Stimulated activated CD4-positive, alpha-beta T cell treated with anti-CD3 and anti-CD28 coated beads, Interleukin-15, amount 100 ng/mL, for 1 hour (primary cell): ENCODE results near the gene TRIM58.

Experiments
- DNase-seq, 2 donors: peaks; one replicate each; pipeline ENCODE4 v3.0.0-alpha.2; 2020; ENCODE audit warnings: low read depth in 1 of 2, low spot score in 1 of 2

TRIM58 gene

DNA sequence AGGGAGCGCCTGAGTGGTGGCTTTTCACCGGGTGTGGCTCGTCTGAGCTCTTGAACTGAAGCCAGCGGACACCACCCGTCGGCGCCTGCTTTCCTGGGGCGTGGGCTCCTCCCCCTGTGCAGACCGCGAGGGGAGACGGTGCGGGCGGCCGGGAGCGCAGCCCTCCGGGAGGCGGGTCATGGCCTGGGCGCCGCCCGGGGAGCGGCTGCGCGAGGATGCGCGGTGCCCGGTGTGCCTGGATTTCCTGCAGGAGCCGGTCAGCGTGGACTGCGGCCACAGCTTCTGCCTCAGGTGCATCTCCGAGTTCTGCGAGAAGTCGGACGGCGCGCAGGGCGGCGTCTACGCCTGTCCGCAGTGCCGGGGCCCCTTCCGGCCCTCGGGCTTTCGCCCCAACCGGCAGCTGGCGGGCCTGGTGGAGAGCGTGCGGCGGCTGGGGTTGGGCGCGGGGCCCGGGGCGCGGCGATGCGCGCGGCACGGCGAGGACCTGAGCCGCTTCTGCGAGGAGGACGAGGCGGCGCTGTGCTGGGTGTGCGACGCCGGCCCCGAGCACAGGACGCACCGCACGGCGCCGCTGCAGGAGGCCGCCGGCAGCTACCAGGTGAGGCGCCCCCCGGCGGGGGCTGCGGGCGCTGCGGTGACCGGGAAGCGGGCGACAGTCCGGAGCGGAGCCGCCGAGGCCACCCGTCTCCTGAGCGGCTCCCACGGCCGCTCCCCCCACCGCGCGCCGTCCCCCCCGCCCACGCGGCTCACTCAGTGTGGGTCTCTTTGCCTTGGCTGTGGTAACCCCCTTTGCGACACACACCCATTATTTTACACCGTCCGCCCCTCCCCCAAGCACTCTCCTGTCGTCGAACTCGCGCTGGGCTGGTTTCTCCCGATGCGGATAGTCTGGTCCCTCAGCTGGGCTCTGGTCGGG, at the start of gene TRIM58:
Gene TRIM58, plus strand, starts transcription at position 119 of the 916 bp plus-strand sequence. Its CDS starts 60 bp downstream, at position 179.
- DNase-seq = no peak

- no peak for DNase-seq
Observed at GRCh38 chr1:247812637-247813036, 44.4 kb upstream of the TRIM58 start.

GRCh38 chr1:247822060-247822459, 34.9 kb upstream of the TRIM58 start:
- DNase-seq = no peak

- DNase-seq = no peak
Observed at GRCh38 chr1:247824023-247824422, 33.0 kb upstream of the TRIM58 start, which contains the start of gene OR14A16. Gene OR14A16 (minus strand): TSS chr1:247824119. CDS start chr1:247815729, 8,390 bp downstream.

DNA sequence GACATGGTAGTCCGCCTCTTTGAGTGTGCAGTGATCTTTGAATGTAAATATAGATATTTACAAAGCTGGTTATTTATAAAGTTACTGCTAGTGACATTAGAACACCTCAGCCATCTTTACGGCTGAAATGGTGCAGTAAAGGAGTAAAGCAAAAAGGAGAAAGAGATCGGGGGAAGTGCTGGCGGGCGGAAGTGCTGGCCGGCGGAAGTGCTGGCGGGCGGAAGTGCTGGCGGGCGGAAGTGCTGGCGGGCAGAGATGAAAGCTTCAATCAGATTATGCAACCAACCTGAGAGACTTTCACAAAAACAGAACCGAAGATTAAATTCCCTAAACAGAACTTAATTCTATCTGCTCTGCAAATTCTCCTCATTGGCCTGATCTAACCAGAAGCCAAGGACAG, 31.6 kb upstream of the TRIM58 start:
- DNase-seq = no peak

- DNase-seq = no peak
Observed at GRCh38 chr1:247829656-247830055, 27.3 kb upstream of the TRIM58 start.

DNA sequence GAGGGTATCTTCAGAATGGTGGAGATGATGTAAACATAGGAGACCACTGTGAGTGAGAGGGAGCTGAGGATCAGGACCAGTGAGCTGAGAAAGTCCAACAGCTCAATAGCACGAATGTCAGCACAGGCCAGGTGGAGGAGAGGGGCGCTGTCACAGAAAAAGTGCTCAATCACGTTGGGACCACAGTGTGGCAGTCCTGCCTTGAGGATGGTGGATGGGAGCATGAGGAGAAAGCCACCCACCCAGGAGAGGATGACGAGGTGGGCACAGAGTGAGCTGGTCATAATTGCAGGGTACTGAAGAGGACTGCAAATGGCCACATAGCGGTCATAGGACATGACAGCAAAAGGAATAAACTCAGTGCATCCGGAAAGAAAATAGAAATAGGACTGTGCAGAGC, 23.4 kb upstream of the TRIM58 start:
- DNase-seq = no peak

DNA sequence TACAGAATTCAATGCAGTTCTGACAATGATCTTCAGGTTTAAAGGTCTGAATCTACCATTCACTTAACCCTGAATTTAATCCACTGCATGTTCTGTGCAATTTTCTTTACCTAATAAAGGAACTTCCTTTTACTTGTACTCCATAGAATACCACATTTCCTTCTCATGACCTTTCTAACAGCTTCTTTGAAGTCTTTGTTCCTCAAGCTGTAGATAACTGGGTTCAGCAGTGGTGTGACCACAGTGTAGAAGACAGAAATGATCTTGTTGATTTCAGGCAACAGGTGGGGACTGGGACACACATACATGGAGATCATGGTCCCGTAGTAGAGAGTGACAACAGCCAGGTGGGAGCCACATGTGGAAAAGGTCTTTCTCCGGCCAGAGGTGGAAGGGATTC, 16.2 kb upstream of the TRIM58 start:
- no peak for DNase-seq

- DNase-seq = no peak
Observed at GRCh38 chr1:247841796-247842195, 15.2 kb upstream of the TRIM58 start, which contains the start of gene OR11L1. Gene OR11L1 (minus strand): TSS chr1:247841896. CDS start chr1:247841896, 0 bp downstream.

- DNase-seq = no peak
Observed at GRCh38 chr1:247843411-247843810, 13.6 kb upstream of the TRIM58 start.

GRCh38 chr1:247845011-247845692, 11.8 kb upstream of the TRIM58 start:
- DNase-seq = no peak

DNA sequence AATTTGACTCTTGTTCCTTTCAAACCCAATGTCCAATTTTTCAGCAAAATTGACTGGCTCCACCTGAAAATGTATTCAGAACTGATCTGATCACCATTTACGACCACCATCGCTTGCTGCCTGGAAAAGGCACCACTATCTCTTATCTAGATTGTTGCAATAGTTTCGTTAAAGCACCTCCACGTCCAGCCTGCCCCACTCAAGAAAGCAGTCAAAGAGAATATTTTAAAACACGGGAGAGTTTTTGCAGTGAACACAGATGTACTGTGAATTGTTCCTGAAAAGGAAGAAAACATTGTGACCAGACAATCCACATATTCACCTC, 11.3 kb upstream of the TRIM58 start:
- DNase-seq = no peak

- DNase-seq = no peak
Observed at GRCh38 chr1:247848346-247848745, 8.6 kb upstream of the TRIM58 start.

DNA sequence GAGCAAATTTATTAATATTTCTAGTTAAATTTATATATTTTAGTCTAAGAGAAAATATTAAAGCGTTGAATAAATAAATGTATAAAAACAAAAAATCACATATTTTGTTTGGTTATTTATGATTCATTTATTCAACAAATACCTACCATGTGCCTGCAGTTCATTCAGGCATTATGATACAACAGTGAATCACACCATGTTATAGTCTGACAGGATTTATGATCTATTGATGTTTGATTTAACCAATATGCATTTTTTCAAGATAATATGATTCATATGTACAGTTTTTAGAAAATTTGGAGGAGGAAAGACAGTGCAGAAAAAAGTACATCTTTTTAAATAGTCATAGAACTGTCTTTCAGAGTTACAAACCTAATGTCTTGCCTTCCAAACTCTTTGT, 7.4 kb upstream of the TRIM58 start:
- DNase-seq = no peak

- no peak for DNase-seq
Observed at GRCh38 chr1:247854899-247855545, 2.0 kb upstream of the TRIM58 start.

DNA sequence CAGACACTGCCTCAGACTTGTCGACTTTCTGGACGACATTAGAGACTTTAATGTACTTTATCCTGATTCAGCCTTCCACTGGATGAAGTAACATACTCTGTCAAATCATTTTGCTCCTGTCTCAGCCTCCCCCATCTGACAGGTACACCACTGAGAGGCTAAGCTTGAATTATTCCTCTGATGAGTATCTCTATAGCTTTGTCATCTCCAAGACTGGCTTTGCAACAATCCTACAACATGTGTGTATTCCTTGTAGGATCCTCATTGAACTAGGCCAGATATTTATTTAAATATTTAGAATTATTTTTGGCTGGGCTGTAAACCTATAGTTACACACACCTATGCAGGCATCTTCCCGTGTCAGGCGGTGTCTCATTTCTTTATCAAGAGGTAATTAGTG, 1.1 kb upstream of the TRIM58 start:
- DNase-seq = no peak

- no peak for DNase-seq
Observed at GRCh38 chr1:247857985-247858619, 1.1 kb downstream of the TRIM58 start.

- no peak for DNase-seq
Observed at GRCh38 chr1:247862756-247863155, 5.8 kb downstream of the TRIM58 start.

GRCh38 chr1:247864644-247865043, 7.7 kb downstream of the TRIM58 start:
- DNase-seq = no peak

DNA sequence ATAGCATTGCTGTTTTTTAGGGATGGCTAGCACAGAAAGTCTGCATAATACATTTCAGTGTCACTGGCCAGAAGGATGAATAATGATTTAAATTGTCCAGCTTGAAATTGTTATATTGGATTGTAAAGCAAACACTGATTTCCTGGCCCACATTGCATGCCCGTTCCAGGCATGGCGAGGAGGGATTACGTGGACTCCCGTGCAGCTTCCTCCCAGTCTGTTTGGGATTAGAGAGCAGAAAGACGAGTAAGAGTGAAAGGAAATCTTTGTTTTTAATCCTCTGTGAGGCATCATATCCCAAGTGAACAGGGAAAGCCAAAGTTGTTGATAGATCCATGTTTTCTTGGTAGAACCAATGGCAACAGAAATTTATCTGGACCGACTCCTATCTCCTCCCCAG, 8.4 kb downstream of the TRIM58 start:
- no peak for DNase-seq

GRCh38 chr1:247883346-247883745, 26.4 kb downstream of the TRIM58 start:
- no peak for DNase-seq
